Right atrium auricular region (tissue), 2 donors: ENCODE data around the gene CLIP3. TPM values are rescaled to one million over a fixed set of nuclear protein-coding genes. Genes with fewer than 3 reads are reported as not detected.

ENCODE experiments used
- DNase-seq: peaks from one replicate; pipeline ENCODE4 v3.0.0-alpha.2; 2019; ENCODE audit warnings: low spot score
- H3K27ac ChIP-seq, 2 donors: fragments of 200-600 bp; sonication (generic); 1 replicate in 1 of 2; 2 replicates in 1 of 2; pipeline ENCODE4 v1.5.1; 2016 to 2019
- H3K27me3 ChIP-seq, 2 donors: fragments of 200-600 bp; sonication (generic); one replicate each; pipeline versions ENCODE4 v1.5.1 to v1.6.0; 2017 to 2019
- H3K36me3 ChIP-seq: fragments of 200-600 bp; sonication (generic); one replicate; pipeline ENCODE4 v1.5.1; 2016
- H3K4me1 ChIP-seq, 2 donors: fragments of 200-600 bp; sonication (generic); one replicate each; pipeline versions ENCODE4 v1.5.1 to v1.6.0; 2017 to 2019
- H3K4me3 ChIP-seq, 2 donors: fragments of 200-600 bp; sonication (generic); 1 replicate in 1 of 2; 2 replicates in 1 of 2; pipeline ENCODE4 v1.5.1; 2017 to 2019; ENCODE audit warnings: mild to moderate bottlenecking in 1 of 2, moderate library complexity in 1 of 2
- H3K9me3 ChIP-seq, 2 donors: fragments of 200-600 bp; sonication (generic); one replicate each; pipeline ENCODE4 v1.5.1; 2019
- CTCF ChIP-seq, 2 donors: fragments of 200-600 bp; sonication (generic); IDR thresholded peaks; one replicate each; pipeline ENCODE4 v1.5.1; 2019; ENCODE audit warnings: antibody characterized with exemption in 2 of 2
- total RNA-seq, 2 donors: library from RNA; depleted of rRNA; stranded (reverse); fragments of >200 nt; gene quantifications; one replicate each; pipeline ENCODE4 v1.1.0, GENCODE V29; 2016

The CLIP3 gene
- total RNA-seq, 2 donors from 2014 or later: 5.1 to 10.7 TPM

- Histone ChIP-seq H3K4me3 (no peak overlapping the region), H3K27ac (no peak overlapping the region), H3K9me3 (no peaks in the 10 kb centered on the region), H3K27me3 (no peaks in the 10 kb centered on the region), H3K36me3 (no peaks in the 10 kb centered on the region), H3K4me1 (peaks cover 0 to 25% of the 10 kb centered on the region in 2 donors)
- DNase-seq: no peak
- no peak for TF ChIP-seq CTCF (IDR thresholded peaks at IDR 0.05)
These were observed 41.6 kb downstream of the CLIP3 start for GRCh38 chr19:35990771-35991730.

- TF ChIP-seq CTCF (IDR thresholded peaks at IDR 0.05): no peak
- no peaks in the 10 kb centered on the region for H3K36me3 ChIP-seq
- peaks cover 0 to 18% of the 10 kb centered on the region in 2 donors for H3K4me1 ChIP-seq
- H3K27me3 ChIP-seq: no peaks in the 10 kb centered on the region
- no peak overlapping the region for H3K27ac ChIP-seq
- H3K9me3 ChIP-seq: no peaks in the 10 kb centered on the region
- DNase-seq: no peak
- H3K4me3 ChIP-seq: no peak overlapping the region
These were observed 42.5 kb downstream of the CLIP3 start for GRCh38 chr19:35990156-35990555.

GRCh38 chr19:35988824-35989223, 43.8 kb downstream of the CLIP3 start:
- no peaks in the 10 kb centered on the region for H3K36me3 ChIP-seq
- no peaks in the 10 kb centered on the region for H3K9me3 ChIP-seq
- DNase-seq: no peak
- H3K27ac ChIP-seq: no peak overlapping the region
- H3K27me3 ChIP-seq: no peaks in the 10 kb centered on the region
- TF ChIP-seq CTCF (IDR thresholded peaks at IDR 0.05): no peak
- no peak overlapping the region for H3K4me3 ChIP-seq
- peaks cover 0 to 10% of the 10 kb centered on the region in 2 donors for H3K4me1 ChIP-seq

GRCh38 chr19:35987571-35987896, 45.1 kb downstream of the CLIP3 start:
- no peak for TF ChIP-seq CTCF (IDR thresholded peaks at IDR 0.05)
- Histone ChIP-seq H3K4me1 (peaks cover 0 to 9% of the 10 kb centered on the region in 2 donors), H3K4me3 (peak overlapping the region in 1 of 2 donors; percentile 43), H3K9me3 (no peaks in the 10 kb centered on the region), H3K27ac (no peak overlapping the region), H3K36me3 (no peaks in the 10 kb centered on the region), H3K27me3 (no peaks in the 10 kb centered on the region)
- DNase-seq: no peak

GRCh38 chr19:35986664-35987570, 45.8 kb downstream of the CLIP3 start:
- H3K4me3 ChIP-seq: peak overlapping the region in 1 of 2 donors; percentile 43
- no peak for TF ChIP-seq CTCF (IDR thresholded peaks at IDR 0.05)
- no peak overlapping the region for H3K27ac ChIP-seq
- peaks cover 0 to 9% of the 10 kb centered on the region in 2 donors for H3K4me1 ChIP-seq
- no peaks in the 10 kb centered on the region for H3K27me3 ChIP-seq
- H3K36me3 ChIP-seq: no peaks in the 10 kb centered on the region
- no peak for DNase-seq
- no peaks in the 10 kb centered on the region for H3K9me3 ChIP-seq
